C4-2B (cell line): Measurements from ENCODE around the gene ZNF234.
A peak's percentile ranks its signal among the peaks of the same experiment; 100 is the strongest.
"Not testable (repeated sequence)": the region's sequence is repeated elsewhere in the genome, so short reads cannot be mapped to it uniquely, and the experiment has no call there.

Experiments
- H3K27ac ChIP-seq: fragments of 450-650 bp; 2 replicates; pipeline ENCODE4 v1.5.1; 2017
- CTCF ChIP-seq: fragments of 450-650 bp; conservative IDR thresholded peaks from 2 replicates; pipeline ENCODE4 v1.5.1; 2017; ENCODE audit warnings: mild to moderate bottlenecking
- ZFX ChIP-seq: fragments of 450-650 bp; IDR thresholded peaks from 2 replicates; pipeline ENCODE4 v1.6.1; 2017

The ZNF234 gene

GRCh38 chr19:44192127-44192526 is 50.8 kb downstream of the ZNF234 start:
- TF ChIP-seq ZFX = no peak
- no peak for TF ChIP-seq CTCF

GRCh38 chr19:44196772-44197171 is 55.4 kb downstream of the ZNF234 start:
- no peak for TF ChIP-seq CTCF
- no peak for TF ChIP-seq ZFX
- H3K27ac ChIP-seq = no peak overlapping the region

More at GRCh38 chr19:44192127-44192526, 50.8 kb downstream of the ZNF234 start:
- H3K27ac ChIP-seq = no peak overlapping the region

GRCh38 chr19:44202470-44202869 is 61.1 kb downstream of the ZNF234 start:
- H3K27ac ChIP-seq = no peak overlapping the region
- TF ChIP-seq ZFX (no peak), CTCF (no peak)

- no peak overlapping the region for H3K27ac ChIP-seq
- TF ChIP-seq ZFX = no peak
- TF ChIP-seq CTCF = no peak
These were observed 61.6 kb downstream of the ZNF234 start for GRCh38 chr19:44202974-44203373.

- not testable (repeated sequence) for H3K27ac ChIP-seq
These were observed 62.5 kb downstream of the ZNF234 start for GRCh38 chr19:44203877-44204276.

GRCh38 chr19:44204772-44205171 is 63.4 kb downstream of the ZNF234 start:
- TF ChIP-seq ZFX = no peak
- TF ChIP-seq CTCF = no peak
- H3K27ac ChIP-seq = no peak overlapping the region

- H3K27ac ChIP-seq = peak overlapping the region; percentile 71
- TF ChIP-seq ZFX = no peak
These were observed 65.9 kb downstream of the ZNF234 start for GRCh38 chr19:44207126-44207803.
